HG02970 (cell line): ENCODE results near the gene AFMID.

Experiments
- ATAC-seq: cut with Tn5 transposase; IDR thresholded peaks from one replicate; pipeline ENCODE4 v1.9.1; 2021; ENCODE audit warnings: mild to moderate bottlenecking, moderate library complexity, moderate number of reproducible peaks; ENCODE audit not compliant: unreplicated experiment, low FRiP score

AFMID gene

GRCh38 chr17:78236362-78237127 lies 49.4 kb downstream of the AFMID start:
- ATAC-seq, result no peak

GRCh38 chr17:78237401-78238012 lies 50.3 kb downstream of the AFMID start:
- ATAC-seq, result no peak

DNA sequence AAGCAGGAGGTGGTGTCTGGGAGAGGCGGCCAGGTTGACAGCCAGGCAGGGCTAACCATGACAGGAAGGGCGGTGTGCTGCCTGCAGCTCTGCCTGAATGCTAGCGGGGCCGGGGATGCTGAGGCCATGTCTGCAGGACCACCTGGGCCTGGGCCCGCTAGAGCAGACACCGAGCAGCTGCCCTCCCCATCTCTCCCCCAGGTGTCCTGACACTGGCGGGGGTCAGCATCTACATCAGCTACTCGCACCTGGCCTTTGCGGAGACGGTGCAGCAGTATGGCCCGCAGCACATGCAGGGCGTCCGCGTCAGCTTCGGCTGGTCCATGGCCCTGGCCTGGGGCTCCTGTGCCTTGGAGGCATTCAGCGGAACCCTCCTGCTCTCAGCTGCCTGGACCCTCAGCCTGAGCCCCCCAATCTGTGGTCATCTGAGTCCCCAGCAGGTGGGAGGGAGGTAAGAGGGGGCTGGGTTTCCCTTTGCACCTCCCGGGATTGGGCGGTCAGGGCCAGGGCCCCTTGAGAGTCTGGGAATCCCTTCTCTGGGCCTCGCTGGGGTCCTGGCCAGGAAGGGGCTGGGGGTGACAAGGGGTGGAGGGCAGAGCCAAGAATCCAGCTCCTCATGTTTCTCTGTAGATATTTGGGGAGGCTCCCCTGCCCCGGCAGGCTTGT lies 51.8 kb downstream of the AFMID start:
- no peak for ATAC-seq

GRCh38 chr17:78239489-78239931 lies 52.3 kb downstream of the AFMID start:
- no peak for ATAC-seq

DNA sequence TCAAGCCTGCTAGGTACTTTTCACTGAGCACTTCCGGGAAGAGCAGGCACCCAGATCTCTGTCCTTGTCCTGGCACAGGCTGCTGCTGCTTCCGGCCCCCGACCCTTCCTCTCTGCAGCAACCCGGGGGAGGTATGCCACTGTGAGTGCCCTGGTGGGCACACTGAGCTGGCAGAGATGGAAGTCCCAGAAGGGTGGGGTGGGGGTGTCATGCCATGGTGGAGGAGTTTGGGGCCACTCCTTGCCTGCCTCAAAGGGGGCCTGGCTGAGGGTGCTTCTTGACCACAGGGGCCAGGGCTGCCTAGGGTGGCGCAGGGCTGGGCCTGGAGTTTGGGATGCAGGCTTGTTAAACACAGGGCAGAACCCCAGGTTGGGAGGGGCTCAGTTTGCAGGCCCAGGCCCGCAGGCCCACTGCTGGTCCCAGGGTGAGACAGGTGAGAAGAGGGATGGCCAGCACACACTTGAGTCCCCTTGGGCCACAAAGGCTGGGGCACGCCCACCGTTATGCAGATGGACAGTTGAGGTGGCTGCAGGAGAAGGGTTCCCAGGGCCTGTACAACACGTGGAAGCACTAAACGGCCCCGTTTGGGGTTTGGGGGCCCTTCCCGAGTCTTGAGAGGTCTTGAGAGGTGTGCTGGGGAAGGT lies 53.0 kb downstream of the AFMID start:
- ATAC-seq, result no peak

DNA sequence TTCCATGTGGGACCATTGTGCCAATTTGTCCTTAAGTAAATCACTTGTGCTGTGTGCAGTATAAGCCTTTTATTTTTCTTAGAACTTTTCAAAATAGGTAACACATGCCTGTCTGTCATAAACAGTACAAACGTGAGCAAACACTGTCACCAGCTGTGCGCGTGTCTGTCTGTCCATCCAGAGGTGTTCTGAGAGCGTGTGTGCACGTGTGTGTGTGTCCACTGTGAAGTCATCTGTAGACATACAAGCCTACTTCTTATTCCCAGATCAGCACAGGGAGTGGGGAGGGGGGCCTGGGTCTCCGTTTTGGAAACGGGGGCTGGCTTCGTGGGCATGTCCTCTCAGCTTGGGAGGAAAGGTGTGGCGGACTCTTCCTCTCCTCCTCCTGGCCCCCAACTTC lies 53.7 kb downstream of the AFMID start:
- ATAC-seq, result no peak

DNA sequence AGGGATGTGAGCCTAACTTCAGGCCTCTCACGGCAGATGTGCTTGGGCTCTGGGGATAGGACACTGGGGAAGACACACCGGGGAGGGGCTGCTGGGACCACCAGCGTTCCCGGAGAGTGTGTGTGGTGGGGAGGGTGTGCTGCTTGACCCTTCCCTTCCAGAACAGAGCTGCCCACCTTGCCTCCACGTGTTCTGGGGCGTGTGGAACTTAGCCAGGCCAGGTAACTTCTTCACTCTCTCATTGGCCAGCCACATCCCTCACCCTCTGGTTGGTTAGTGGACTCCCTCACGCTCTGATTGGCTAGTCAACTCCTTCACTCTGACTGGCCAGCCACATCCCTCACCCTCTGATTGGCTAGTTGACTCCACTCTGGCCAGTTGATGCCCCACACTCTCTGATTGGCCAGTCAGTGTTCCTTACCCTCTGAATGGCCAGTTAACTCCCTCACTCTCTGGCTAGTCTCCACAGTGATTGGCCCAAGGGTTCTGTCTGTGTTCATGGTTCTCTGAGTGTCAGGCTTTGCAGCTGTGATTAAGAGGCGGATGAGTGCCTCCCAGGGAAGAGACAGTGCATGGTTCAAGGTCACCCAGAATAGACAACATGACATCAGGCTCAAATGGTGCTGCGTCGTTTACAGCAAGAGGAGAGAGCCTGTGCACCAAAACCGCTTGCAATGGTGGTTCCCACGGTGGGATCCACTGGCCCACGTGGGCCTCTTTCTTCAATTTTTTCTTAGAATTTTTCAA lies 54.3 kb downstream of the AFMID start:
- ATAC-seq, result no peak

DNA sequence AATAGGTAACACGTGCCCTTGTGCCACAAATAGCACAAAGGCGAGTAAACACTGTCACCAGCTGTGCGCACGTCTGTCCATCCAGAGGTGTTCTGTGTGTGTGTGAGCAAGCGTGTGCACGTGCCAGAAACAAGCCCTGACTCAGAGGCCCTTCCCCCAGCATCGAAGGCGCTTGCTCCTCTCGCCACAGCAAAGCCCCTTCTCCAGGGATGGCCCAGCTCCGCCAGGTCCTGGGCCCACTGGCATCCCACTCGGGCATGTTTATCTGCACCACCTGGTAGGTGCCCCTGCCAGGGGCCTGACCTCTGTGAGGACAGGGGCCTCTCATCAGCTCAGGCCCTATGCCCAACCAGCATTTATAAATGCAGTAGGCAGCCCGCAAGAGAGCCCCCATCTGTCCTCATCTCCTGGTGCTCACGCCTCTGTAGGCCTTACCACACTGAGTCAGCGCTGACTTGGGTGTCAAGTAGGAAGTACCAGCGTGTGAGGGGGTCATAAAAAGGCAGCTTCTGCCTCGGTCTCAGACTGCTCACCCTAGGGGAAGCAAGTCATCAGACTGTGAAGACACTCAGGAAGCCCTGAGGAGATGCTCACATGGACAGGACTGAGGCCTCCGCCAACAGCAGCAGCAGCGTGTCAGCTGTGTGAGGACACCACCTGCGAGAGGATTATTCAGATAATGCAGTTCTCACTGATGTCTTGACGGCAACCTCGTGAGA lies 55.0 kb downstream of the AFMID start:
- no peak for ATAC-seq

DNA sequence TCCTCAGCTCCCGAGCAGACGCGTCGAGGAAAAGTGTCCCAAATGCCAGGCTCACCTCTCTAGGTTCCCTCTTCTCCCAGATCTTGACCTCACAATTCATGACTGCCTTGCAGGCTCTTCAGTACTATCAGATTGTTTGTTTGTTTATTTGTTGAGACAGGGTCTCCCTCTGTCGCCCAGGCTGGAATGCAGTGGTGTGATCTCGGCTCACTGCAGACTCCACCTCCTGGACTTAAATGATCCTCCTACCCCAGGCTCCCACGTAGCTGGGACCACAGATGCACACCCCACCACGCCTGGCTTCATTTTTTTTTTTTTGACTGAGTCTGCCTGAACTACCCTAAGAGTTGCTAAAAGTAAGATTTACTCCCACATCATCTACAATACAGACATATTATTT lies 60.1 kb downstream of the AFMID start:
- ATAC-seq, result no peak

DNA sequence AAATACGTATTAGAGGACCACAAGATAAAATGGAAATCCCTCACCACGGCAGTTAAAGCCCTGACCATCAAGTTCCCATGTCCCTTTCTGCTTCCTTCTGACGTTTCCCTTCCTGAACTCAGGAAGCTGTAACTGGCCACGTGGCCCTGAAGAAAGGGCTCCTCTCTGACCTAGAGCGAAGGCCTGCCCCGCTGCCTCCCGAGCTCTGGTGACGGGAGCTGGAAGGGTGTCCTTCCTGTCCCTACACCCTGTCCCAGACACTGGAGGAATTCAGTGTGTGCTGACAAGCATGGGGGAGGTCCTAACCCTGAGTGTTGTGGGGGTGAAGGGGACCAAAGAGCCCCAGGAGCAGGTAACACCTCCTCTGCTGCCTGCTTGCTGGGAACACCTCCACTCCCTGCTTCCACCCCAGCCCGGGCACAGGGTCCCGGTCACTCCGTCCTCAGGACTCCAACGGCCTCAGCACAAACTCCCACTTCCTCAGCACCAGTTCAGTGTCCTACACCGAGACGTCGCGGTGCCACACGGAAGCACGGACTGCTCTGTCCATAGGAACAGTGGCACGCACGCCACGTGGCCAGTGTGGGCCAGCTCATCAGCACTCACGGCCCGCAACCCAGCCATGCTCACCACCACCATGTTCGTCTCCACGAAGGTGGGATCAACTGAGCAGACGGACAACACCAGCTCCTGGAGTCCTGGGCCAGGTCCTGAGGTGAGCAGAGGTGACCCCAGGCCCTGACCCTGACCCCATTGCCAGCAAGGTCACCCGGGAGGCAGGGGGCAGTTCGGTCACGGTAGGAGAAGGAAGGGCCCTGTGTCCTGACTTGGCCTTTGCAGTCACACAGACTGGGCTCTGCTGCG lies 61.1 kb downstream of the AFMID start:
- no peak for ATAC-seq

DNA sequence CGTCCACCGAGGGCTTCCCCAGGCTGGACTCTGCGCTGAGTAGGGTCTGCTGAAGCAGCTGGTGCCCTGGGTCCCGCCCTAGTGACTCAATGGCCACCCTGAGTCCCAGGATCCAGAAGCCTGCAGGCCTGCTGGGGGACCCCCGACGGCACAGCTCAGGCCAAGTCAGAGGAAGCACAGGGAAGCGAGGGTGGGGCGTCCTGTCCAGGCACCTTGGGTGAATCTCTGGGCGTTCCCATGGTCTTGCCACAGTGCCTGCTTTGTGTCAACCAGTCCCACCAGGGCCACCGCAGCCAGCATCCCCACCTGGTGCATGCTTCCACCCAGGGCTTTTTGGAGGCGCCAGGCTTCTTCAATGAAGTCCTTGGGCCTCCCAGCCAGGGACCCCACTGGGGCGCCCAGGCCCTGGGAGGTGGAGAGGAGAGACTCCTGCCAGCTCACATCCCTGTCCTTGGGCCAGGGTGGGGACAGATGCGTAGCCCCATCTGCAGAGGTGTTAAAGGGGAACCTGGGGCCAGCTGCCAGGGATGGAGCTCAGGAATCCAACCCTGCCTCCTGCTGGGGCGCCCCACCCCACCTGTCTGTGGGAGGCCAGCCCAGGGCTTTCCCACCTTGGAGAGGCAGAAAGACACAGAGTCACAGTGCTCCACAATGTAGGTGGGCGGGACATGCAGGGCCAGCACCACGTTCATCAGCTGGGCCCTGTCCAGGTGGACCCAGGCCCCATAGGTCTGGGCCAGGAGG lies 62.1 kb downstream of the AFMID start:
- ATAC-seq, result no peak

- no peak for ATAC-seq
Measured at GRCh38 chr17:78249818-78250806, 63.0 kb downstream of the AFMID start.

DNA sequence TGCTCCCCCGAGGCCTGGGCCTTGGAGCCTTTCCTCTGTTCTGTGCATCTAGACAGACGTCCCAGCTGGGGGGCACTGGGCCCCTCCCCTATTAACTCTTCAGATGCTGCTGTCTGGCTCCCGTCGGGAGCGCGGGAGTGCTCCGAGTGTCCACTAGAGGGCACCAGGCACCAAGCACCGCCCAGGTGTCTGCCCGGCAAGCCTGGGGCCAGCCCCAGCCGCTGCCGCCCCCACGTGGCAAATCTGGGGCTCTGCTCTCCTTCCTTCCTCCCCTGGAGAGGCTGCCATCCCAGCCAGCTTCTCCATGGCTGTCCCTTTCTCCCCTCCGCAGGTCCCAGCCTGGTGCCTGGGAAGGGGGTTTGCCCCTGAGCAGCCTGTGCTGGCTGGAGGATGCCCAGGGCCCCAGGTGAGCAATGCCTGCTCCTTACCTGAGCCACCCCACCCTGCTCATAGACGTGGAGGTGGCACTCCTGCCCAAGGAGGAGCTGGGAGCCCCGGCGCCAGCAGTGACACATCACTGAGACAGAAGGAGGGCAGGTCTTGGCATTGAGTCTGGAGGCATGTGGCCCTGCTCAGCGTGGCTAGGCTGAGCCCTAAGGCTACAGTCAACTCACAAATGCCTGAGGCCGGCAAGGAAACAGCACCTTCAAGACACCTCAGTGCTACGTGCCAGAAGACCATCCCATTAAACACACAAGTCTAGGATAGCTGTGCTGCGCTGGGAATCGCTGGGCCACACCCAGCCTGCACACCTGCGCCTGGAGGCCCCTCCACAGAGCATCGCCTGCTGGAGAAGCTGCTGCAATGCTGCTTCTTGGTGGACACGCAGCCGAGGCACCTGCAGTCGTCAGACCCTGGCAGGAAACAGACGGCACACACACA lies 64.0 kb downstream of the AFMID start:
- peak; percentile 74 for ATAC-seq

GRCh38 chr17:78251773-78252103 lies 64.6 kb downstream of the AFMID start:
- no peak for ATAC-seq

- no peak for ATAC-seq
Measured at GRCh38 chr17:78252111-78252634, 65.0 kb downstream of the AFMID start.
